ENCODE data around the gene FRMPD1.

GRCh38 chr9:37617832-37618231, 32.9 kb upstream of the FRMPD1 start:
- TF ChIP-seq POLR2A (IDR thresholded peaks at IDR 0.05; ENCODE audit: low read depth, low read length) (no peak), CTCF (conservative IDR thresholded peaks at IDR 0.05; ENCODE audit: low read depth, low read length) (no peak), RCOR1 (IDR thresholded peaks at IDR 0.05; ENCODE audit: insufficient replicate concordance, low read length) (no peak), MXI1 (IDR thresholded peaks at IDR 0.05; ENCODE audit: borderline replicate concordance, low read depth, low read length) (no peak), USF2 (IDR thresholded peaks at IDR 0.05; ENCODE audit: low read depth, low read length) (no peak), MAZ (IDR thresholded peaks at IDR 0.05; ENCODE audit: borderline replicate concordance, low read depth, low read length) (no peak), CHD1 (IDR thresholded peaks at IDR 0.05; ENCODE audit: low read depth, low read length) (no peak), RFX5 (IDR thresholded peaks at IDR 0.05; ENCODE audit: low read depth, low read length) (no peak), FOS (IDR thresholded peaks at IDR 0.05; ENCODE audit: low read depth, low read length) (no peak), RAD21 (IDR thresholded peaks at IDR 0.05; ENCODE audit: low read length) (no peak), ELK1 (IDR thresholded peaks at IDR 0.05; ENCODE audit: borderline replicate concordance, low read depth, low read length) (no peak), CEBPB (IDR thresholded peaks at IDR 0.05; ENCODE audit: low read depth, low read length) (no peak), BHLHE40 (IDR thresholded peaks at IDR 0.05; ENCODE audit: low read depth, low read length) (no peak)

Data from IMR-90 (cell line).